Gastrocnemius medialis (tissue), 4 donors: ENCODE results near the gene TBX1.

Experiments
- CTCF ChIP-seq, 5 experiments: fragments of 450-650 bp in 3 of 5; fragments of 200-600 bp in 2 of 5; sonication (generic) in 2 of 5; IDR thresholded peaks in 4 of 5; conservative IDR thresholded peaks in 1 of 5; 1 replicate in 4 of 5; 2 replicates in 1 of 5; pipeline ENCODE4 v1.5.1; 2016 to 2019; ENCODE audit warnings: antibody characterized with exemption in 5 of 5, mild to moderate bottlenecking in 3 of 5, moderate library complexity in 3 of 5
- POLR2A ChIP-seq, 2 donors: fragments of 450-650 bp; IDR thresholded peaks; one replicate each; pipeline ENCODE4 v1.6.1; 2017; ENCODE audit warnings: antibody characterized with exemption in 2 of 2, mild to moderate bottlenecking in 2 of 2, moderate library complexity in 2 of 2

GRCh38 chr22:19816372-19817119 lies 56.0 kb downstream of the TBX1 start:
- no peak for TF ChIP-seq CTCF (IDR thresholded peaks at IDR 0.05 in 4 of 5, conservative IDR thresholded peaks at IDR 0.05 in 1 of 5)
- no peak for TF ChIP-seq POLR2A (IDR thresholded peaks at IDR 0.05)
